Smooth muscle cell of the pulmonary artery (primary cell): Measurements from ENCODE around the gene DOK3. TPM values are rescaled to one million over a fixed set of nuclear protein-coding genes. Genes with fewer than 3 reads are reported as not detected.

Experiments used
- total RNA-seq: library from RNA; depleted of rRNA; stranded (reverse); fragments of >200 nt; gene quantifications from 2 replicates; pipeline ENCODE4 v1.2.3, GENCODE V29; 2014

DOK3 gene
- 5.3 and 6.7 TPM in 2 replicates for total RNA-seq

GRCh38 chr5:177509381-177509951, at the start of gene DOK3:
Gene DOK3 (minus strand): TSS chr5:177509826. CDS start chr5:177509540, 286 bp downstream.

GRCh38 chr5:177554474-177555111, 45.0 kb upstream of the DOK3 start, which contains the start of gene FAM193B:
Gene FAM193B (minus strand): TSS chr5:177554563. CDS start chr5:177554458, 105 bp downstream.

GRCh38 chr5:177516601-177517568, 7.3 kb upstream of the DOK3 start, which contains the start of gene DDX41:
Gene DDX41 (minus strand): TSS chr5:177516961. CDS start chr5:177516945, 16 bp downstream.

GRCh38 chr5:177497292-177498012, 12.2 kb downstream of the DOK3 start, which contains the start of gene PDLIM7:
Gene PDLIM7 (minus strand): TSS chr5:177497604. CDS start chr5:177496512, 1,092 bp downstream.

GRCh38 chr5:177473443-177474001, 36.1 kb downstream of the DOK3 start, which contains the start of gene DBN1:
Gene DBN1 (minus strand): TSS chr5:177473634. CDS start chr5:177473521, 113 bp downstream.

Other genes with a start within 250 kb of the DOK3 start
- 20.3 and 25.1 TPM in 2 replicates for gene RAB24, start 206.1 kb downstream of the DOK3 start, total RNA-seq
- gene PRELID1, start 206.0 kb downstream of the DOK3 start, total RNA-seq = 54.6 and 58.7 TPM in 2 replicates
- 2.6 and 5.0 TPM in 2 replicates for gene MXD3, start 197.9 kb downstream of the DOK3 start, total RNA-seq
- gene LMAN2, start 158.2 kb downstream of the DOK3 start, total RNA-seq = 456 and 488 TPM in 2 replicates
- gene RGS14, start 151.9 kb downstream of the DOK3 start, total RNA-seq = 2.7 and 3.3 TPM in 2 replicates
- not detected in 2 replicates for gene SLC34A1, start 125.4 kb downstream of the DOK3 start, total RNA-seq
- gene PFN3, start 109.2 kb downstream of the DOK3 start, total RNA-seq = not detected in 2 replicates
- gene F12, start 100.3 kb downstream of the DOK3 start, total RNA-seq = 0.17 TPM in 1 of 2 replicates, not detected in the other
- 14.5 and 19.7 TPM in 2 replicates for gene GRK6, start 83.2 kb downstream of the DOK3 start, total RNA-seq
- gene PRR7, start 63.0 kb downstream of the DOK3 start, total RNA-seq = 5.7 and 11.4 TPM in 2 replicates
- gene DBN1, start 36.2 kb downstream of the DOK3 start, total RNA-seq = 86.1 and 86.8 TPM in 2 replicates
- 146 and 192 TPM in 2 replicates for gene PDLIM7, start 12.2 kb downstream of the DOK3 start, total RNA-seq
- gene DDX41, start 7.1 kb upstream of the DOK3 start, total RNA-seq = 124 and 165 TPM in 2 replicates
- 23.2 and 28.4 TPM in 2 replicates for gene FAM193B, start 44.7 kb upstream of the DOK3 start, total RNA-seq
- 253 and 380 TPM in 2 replicates for gene TMED9, start 82.4 kb upstream of the DOK3 start, total RNA-seq
- gene B4GALT7, start 90.3 kb upstream of the DOK3 start, total RNA-seq = 56.6 and 79.8 TPM in 2 replicates